Left renal pelvis (tissue), 4 donors: ENCODE measurements around the gene ENPP3. TPM values are rescaled to one million over a fixed set of nuclear protein-coding genes. Genes with fewer than 3 reads are reported as not detected.

Source experiments
- DNase-seq, 4 donors: peaks; one replicate each; pipeline ENCODE4 v3.0.0-alpha.2; 2013; ENCODE audit warnings: low read depth in 4 of 4, low spot score in 3 of 4
- polyA plus RNA-seq, 4 donors: library from polyadenylated mRNA; unstranded; fragments of 120-200 nt; gene quantifications; one replicate each; pipeline ENCODE4 v1.2.1, GENCODE V29; 2013; ENCODE audit not compliant: insufficient read length in 4 of 4

ENPP3 gene
- polyA plus RNA-seq, 4 donors, result 1.5 to 9.2 (median 8.2) TPM

GRCh38 chr6:131642565-131642964 is 5.5 kb downstream of the ENPP3 start:
- no peak for DNase-seq

- DNase-seq, result no peak
Measured at GRCh38 chr6:131642987-131643611, 6.0 kb downstream of the ENPP3 start.

GRCh38 chr6:131643855-131644460 is 6.9 kb downstream of the ENPP3 start:
- no peak for DNase-seq

GRCh38 chr6:131644921-131645320 is 7.8 kb downstream of the ENPP3 start:
- no peak for DNase-seq

GRCh38 chr6:131645846-131646245 is 8.7 kb downstream of the ENPP3 start:
- no peak for DNase-seq

- no peak for DNase-seq
Measured at GRCh38 chr6:131646249-131646670, 9.2 kb downstream of the ENPP3 start.

- DNase-seq, result no peak
Measured at GRCh38 chr6:131651782-131652181, 14.7 kb downstream of the ENPP3 start.

GRCh38 chr6:131652472-131652871 is 15.4 kb downstream of the ENPP3 start:
- no peak for DNase-seq

- no peak for DNase-seq
Measured at GRCh38 chr6:131654326-131654725, 17.2 kb downstream of the ENPP3 start.

GRCh38 chr6:131655387-131655786 is 18.3 kb downstream of the ENPP3 start:
- no peak for DNase-seq

GRCh38 chr6:131655951-131656350 is 18.8 kb downstream of the ENPP3 start:
- no peak for DNase-seq

- DNase-seq, result no peak
Measured at GRCh38 chr6:131656667-131657066, 19.6 kb downstream of the ENPP3 start.

- no peak for DNase-seq
Measured at GRCh38 chr6:131657222-131657621, 20.1 kb downstream of the ENPP3 start.

GRCh38 chr6:131657630-131658111 is 20.6 kb downstream of the ENPP3 start:
- no peak for DNase-seq

GRCh38 chr6:131658287-131658686 is 21.2 kb downstream of the ENPP3 start:
- DNase-seq, result no peak

GRCh38 chr6:131660195-131660594 is 23.1 kb downstream of the ENPP3 start:
- DNase-seq, result no peak

GRCh38 chr6:131663578-131664165 is 26.6 kb downstream of the ENPP3 start:
- no peak for DNase-seq

- DNase-seq, result no peak
Measured at GRCh38 chr6:131669891-131670290, 32.8 kb downstream of the ENPP3 start.

GRCh38 chr6:131673184-131673583 is 36.1 kb downstream of the ENPP3 start:
- no peak for DNase-seq

GRCh38 chr6:131678442-131678841 is 41.3 kb downstream of the ENPP3 start:
- DNase-seq, result no peak

- DNase-seq, result no peak
Measured at GRCh38 chr6:131680868-131681267, 43.8 kb downstream of the ENPP3 start.

- no peak for DNase-seq
Measured at GRCh38 chr6:131681585-131681984, 44.5 kb downstream of the ENPP3 start.
